Measurements from ENCODE around the gene IQGAP1.

The IQGAP1 gene

GRCh38 chr15:90376789-90377188 lies 11.3 kb upstream of the IQGAP1 start:
- H3K4me3 ChIP-seq (ENCODE audit: low read depth, low read length), result no peak overlapping the region
- no peak for TF ChIP-seq CTCF (IDR thresholded peaks at IDR 0.05; ENCODE audit: borderline replicate concordance, insufficient read depth, low read depth, low read length)

- no peak overlapping the region for H3K4me3 ChIP-seq (ENCODE audit: low read depth, low read length)
- TF ChIP-seq CTCF (IDR thresholded peaks at IDR 0.05; ENCODE audit: borderline replicate concordance, insufficient read depth, low read depth, low read length), result no peak
Measured at GRCh38 chr15:90379263-90379662, 8.8 kb upstream of the IQGAP1 start.

- no peak overlapping the region for H3K4me3 ChIP-seq (ENCODE audit: low read depth, low read length)
Measured at GRCh38 chr15:90381515-90381914, 6.5 kb upstream of the IQGAP1 start.

GRCh38 chr15:90382320-90382719 lies 5.7 kb upstream of the IQGAP1 start:
- no peak for TF ChIP-seq CTCF (IDR thresholded peaks at IDR 0.05; ENCODE audit: borderline replicate concordance, insufficient read depth, low read depth, low read length)

More at GRCh38 chr15:90381515-90381914, 6.5 kb upstream of the IQGAP1 start:
- TF ChIP-seq CTCF (IDR thresholded peaks at IDR 0.05; ENCODE audit: borderline replicate concordance, insufficient read depth, low read depth, low read length), result no peak

GRCh38 chr15:90386221-90386620 lies 1.8 kb upstream of the IQGAP1 start:
- no peak for TF ChIP-seq CTCF (IDR thresholded peaks at IDR 0.05; ENCODE audit: borderline replicate concordance, insufficient read depth, low read depth, low read length)
- no peak overlapping the region for H3K4me3 ChIP-seq (ENCODE audit: low read depth, low read length)

More at GRCh38 chr15:90382320-90382719, 5.7 kb upstream of the IQGAP1 start:
- H3K4me3 ChIP-seq (ENCODE audit: low read depth, low read length), result no peak overlapping the region

GRCh38 chr15:90388462-90389380 lies 679 bp downstream of the IQGAP1 start:
- 0 out of 2 replicates have a peak, but pooled peaks have one; percentile 5 for TF ChIP-seq CTCF (IDR thresholded peaks at IDR 0.05; ENCODE audit: borderline replicate concordance, insufficient read depth, low read depth, low read length)
- H3K4me3 ChIP-seq (ENCODE audit: low read depth, low read length), result peak overlapping the region; percentile 82

- peak overlapping the region; percentile 82 for H3K4me3 ChIP-seq (ENCODE audit: low read depth, low read length)
- TF ChIP-seq CTCF (IDR thresholded peaks at IDR 0.05; ENCODE audit: borderline replicate concordance, insufficient read depth, low read depth, low read length), result no peak
Measured at GRCh38 chr15:90389513-90389912, 1.5 kb downstream of the IQGAP1 start.

Measured in GM12875 (cell line).